Lower leg skin (tissue), 4 donors: ENCODE results near the gene PDYN. TPM values are rescaled to one million over a fixed set of nuclear protein-coding genes. Genes with fewer than 3 reads are reported as not detected.

Source experiments
- DNase-seq, 2 donors: peaks; one replicate each; pipeline ENCODE4 v3.0.0-alpha.2; 2019; ENCODE audit warnings: low spot score in 2 of 2
- H3K4me3 ChIP-seq: fragments of 200-600 bp; sonication (generic); 2 replicates; pipeline ENCODE4 v1.5.1; 2017; ENCODE audit warnings: mild to moderate bottlenecking, low read depth; ENCODE audit not compliant: poor library complexity, severe bottlenecking
- POLR2A ChIP-seq, 2 donors: fragments of 450-650 bp; IDR thresholded peaks; one replicate each; pipeline ENCODE4 v1.6.1; 2016 to 2017; ENCODE audit warnings: antibody characterized with exemption in 2 of 2, mild to moderate bottlenecking in 1 of 2, moderate library complexity in 1 of 2
- WGBS, 2 donors: methylation state at CpG; one replicate each; pipeline ENCODE4 v1.1.5; 2018; 5-methylcytosine and 5-hydroxymethylcytosine counted together
- intact Hi-C: fragments of 100-400 bp; cut with DNase I; formaldehyde crosslinking; loops from one replicate; pipeline ENCODE4 v1.15.0; 2023; ENCODE audit warnings: low total_unique reads
- total RNA-seq, 4 donors: library from RNA; depleted of rRNA; stranded (reverse); fragments of >200 nt; gene quantifications; one replicate each; pipeline ENCODE4 v1.1.0, GENCODE V29; 2016
- TF ChIP-seq, protein P1 (sequence below), 3 donors: fragments of 450-650 bp; IDR thresholded peaks; one replicate each; pipeline ENCODE4 v1.5.1; 2016; ENCODE audit warnings: antibody characterized with exemption in 3 of 3, mild to moderate bottlenecking in 3 of 3, moderate library complexity in 2 of 3

Gene PDYN
- total RNA-seq, 4 donors from 2014 or later: not detected

DNA sequence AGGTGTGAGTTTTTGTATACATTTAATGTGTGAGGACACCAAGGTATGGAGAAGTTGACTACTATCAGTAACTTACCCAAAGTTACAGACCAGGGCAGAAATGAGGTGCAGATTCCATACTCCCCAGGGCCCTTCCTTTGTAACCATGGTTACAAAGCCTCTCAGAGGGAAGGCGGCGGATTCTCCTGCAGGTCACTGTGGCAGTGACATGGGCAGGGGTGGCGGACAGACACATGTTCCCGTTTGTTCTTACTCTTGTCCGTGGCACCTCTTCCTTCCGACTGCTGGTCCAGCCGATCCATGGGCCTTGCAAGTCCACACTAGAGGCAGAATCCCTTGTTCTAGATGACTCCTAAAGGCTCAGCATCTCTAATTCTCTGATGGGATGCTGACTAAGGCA lies 43.0 kb downstream of the PDYN start:
- H3K4me3 ChIP-seq: no peak overlapping the region
- 85 to 90% methylated on average over 7 of the region's 7 CpGs for WGBS, 2 donors
- TF ChIP-seq POLR2A (IDR thresholded peaks at IDR 0.05): no peak
- TF ChIP-seq, protein P1, sequence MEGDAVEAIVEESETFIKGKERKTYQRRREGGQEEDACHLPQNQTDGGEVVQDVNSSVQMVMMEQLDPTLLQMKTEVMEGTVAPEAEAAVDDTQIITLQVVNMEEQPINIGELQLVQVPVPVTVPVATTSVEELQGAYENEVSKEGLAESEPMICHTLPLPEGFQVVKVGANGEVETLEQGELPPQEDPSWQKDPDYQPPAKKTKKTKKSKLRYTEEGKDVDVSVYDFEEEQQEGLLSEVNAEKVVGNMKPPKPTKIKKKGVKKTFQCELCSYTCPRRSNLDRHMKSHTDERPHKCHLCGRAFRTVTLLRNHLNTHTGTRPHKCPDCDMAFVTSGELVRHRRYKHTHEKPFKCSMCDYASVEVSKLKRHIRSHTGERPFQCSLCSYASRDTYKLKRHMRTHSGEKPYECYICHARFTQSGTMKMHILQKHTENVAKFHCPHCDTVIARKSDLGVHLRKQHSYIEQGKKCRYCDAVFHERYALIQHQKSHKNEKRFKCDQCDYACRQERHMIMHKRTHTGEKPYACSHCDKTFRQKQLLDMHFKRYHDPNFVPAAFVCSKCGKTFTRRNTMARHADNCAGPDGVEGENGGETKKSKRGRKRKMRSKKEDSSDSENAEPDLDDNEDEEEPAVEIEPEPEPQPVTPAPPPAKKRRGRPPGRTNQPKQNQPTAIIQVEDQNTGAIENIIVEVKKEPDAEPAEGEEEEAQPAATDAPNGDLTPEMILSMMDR (IDR thresholded peaks at IDR 0.05): no peak
- intact Hi-C loops: no loop called here
- DNase-seq: peak in 1 of 2 donors; percentile 73

GRCh38 chr20:1949347-1950100 lies 44.3 kb downstream of the PDYN start:
- no peak overlapping the region for H3K4me3 ChIP-seq
- peak in 1 of 2 donors; percentile 75 for DNase-seq
- 52 to 55% methylated on average over 2 of the region's 2 CpGs for WGBS, 2 donors
- TF ChIP-seq POLR2A (IDR thresholded peaks at IDR 0.05): no peak
- TF ChIP-seq, protein P1 (IDR thresholded peaks at IDR 0.05): no peak
- intact Hi-C loops: no loop called here

GRCh38 chr20:1947535-1947846 lies 46.4 kb downstream of the PDYN start:
- H3K4me3 ChIP-seq: no peak overlapping the region
- TF ChIP-seq, protein P1 (IDR thresholded peaks at IDR 0.05): no peak
- no peak for TF ChIP-seq POLR2A (IDR thresholded peaks at IDR 0.05)
- DNase-seq: peak in 1 of 2 donors; percentile 82
- 78 to 86% methylated on average over 8 to 14 of the region's 14 CpGs for WGBS, 2 donors
- intact Hi-C loops: no loop called here

GRCh38 chr20:1946762-1947534 lies 46.9 kb downstream of the PDYN start:
- 16 to 19% methylated on average over 35 to 37 of the region's 39 CpGs for WGBS, 2 donors
- TF ChIP-seq POLR2A (IDR thresholded peaks at IDR 0.05): no peak
- TF ChIP-seq, protein P1 (IDR thresholded peaks at IDR 0.05): no peak
- no peak overlapping the region for H3K4me3 ChIP-seq
- DNase-seq: peak in 1 of 2 donors; percentile 88
- intact Hi-C loops: no loop called here

- WGBS, 2 donors: 72 to 74% methylated on average over 7 of the region's 7 CpGs
- intact Hi-C loops: no loop called here
- peak in 1 of 2 donors; percentile 42 for DNase-seq
- H3K4me3 ChIP-seq: no peak overlapping the region
- TF ChIP-seq POLR2A (IDR thresholded peaks at IDR 0.05): no peak
- TF ChIP-seq, protein P1 (IDR thresholded peaks at IDR 0.05): no peak
Measured at GRCh38 chr20:1946442-1946761, 47.5 kb downstream of the PDYN start.
